Measurements from ENCODE around the gene MDP1.
"Not testable (repeated sequence)": the region's sequence is repeated elsewhere in the genome, so short reads cannot be mapped to it uniquely, and the experiment has no call there.

Gene MDP1

GRCh38 chr14:24231263-24232120 is 15.6 kb upstream of the MDP1 start:
- peak in 1 of 2 donors; percentile 35 for DNase-seq

GRCh38 chr14:24228902-24229301 is 13.0 kb upstream of the MDP1 start:
- no peak for DNase-seq

GRCh38 chr14:24226473-24226872 is 10.6 kb upstream of the MDP1 start:
- DNase-seq, result no peak

- no peak for DNase-seq
These were observed 8.8 kb upstream of the MDP1 start for GRCh38 chr14:24224618-24225071.

DNA sequence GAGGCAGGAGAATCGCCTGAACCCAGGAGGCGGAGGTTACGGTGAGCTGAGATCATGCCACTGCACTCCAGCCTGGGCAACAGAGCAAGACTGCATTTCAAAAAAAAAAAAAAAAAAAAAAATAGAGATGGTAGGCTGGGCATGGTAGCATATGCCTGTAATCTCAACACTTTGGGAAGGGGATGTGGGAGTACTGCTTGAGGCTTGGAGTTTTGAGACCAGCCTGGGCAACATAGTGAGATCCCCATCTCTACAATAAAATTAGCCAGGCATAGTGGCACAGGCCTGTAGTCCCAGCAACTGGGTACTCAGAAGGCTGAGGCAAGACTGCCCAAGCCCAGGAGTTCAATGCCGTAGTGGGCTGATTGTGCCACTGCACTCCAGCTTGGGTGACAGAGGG is 7.1 kb upstream of the MDP1 start:
- DNase-seq, result not testable (repeated sequence)

- DNase-seq, result no peak
These were observed 3.7 kb upstream of the MDP1 start for GRCh38 chr14:24219521-24219920.

GRCh38 chr14:24219080-24219479 is 3.2 kb upstream of the MDP1 start:
- DNase-seq, result no peak

- not testable (repeated sequence) for DNase-seq
These were observed 1.0 kb upstream of the MDP1 start for GRCh38 chr14:24216876-24217275.

GRCh38 chr14:24216345-24216699 is 456 bp upstream of the MDP1 start:
- no peak for DNase-seq

- no peak for DNase-seq
These were observed 1.8 kb downstream of the MDP1 start for GRCh38 chr14:24213866-24214662.

DNA sequence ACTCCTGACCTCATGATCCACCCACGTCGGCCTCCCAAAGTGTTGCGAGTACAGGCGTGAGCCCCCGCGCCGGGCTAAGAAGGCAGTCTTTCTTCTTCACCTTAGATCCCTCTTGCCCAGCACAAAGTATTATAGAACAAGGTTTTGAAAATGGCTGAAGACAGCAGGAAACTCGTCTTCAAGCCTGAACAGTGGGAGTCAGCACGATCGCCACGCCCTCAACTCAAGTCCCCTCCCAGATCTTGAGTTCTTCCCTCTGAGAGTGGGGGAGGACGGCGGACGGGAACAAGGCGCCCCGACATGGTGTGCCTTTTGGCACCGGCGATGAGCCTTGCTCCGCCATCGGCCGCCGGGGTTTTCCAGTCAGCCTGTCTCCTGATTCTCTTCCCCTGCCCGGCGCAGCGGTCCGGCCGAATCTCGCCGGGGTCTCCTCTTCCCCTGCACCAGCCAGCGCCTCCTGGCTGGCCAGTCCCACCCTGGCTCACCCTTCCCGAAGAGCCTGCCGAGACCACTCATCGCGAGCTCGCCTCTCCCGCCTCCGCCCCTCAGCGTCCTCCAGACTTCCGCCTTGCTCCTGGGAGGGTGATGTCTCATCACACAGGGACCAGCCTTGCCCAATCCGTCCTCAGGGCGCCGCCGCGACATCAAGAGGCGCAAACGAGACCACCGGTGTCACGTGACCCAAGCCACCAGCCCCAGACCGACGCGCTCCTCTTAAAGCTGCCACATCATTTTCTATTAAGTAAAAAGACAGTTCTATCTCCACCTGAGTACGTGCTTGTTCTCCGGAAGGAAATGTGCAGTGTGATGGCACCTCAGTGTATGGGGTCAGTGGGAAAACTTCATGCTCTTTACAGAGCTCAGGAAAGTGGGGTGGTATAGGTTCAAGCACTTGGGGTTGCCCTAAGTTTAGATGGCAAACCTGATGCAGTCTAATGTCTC is 2.7 kb downstream of the MDP1 start, which contains the start of gene CHMP4A:
CHMP4A (minus strand) TSS at position 565 of the 942 bp plus-strand sequence; CDS start at position 516, 49 bp downstream.
- peak; percentile 96 for DNase-seq

DNA sequence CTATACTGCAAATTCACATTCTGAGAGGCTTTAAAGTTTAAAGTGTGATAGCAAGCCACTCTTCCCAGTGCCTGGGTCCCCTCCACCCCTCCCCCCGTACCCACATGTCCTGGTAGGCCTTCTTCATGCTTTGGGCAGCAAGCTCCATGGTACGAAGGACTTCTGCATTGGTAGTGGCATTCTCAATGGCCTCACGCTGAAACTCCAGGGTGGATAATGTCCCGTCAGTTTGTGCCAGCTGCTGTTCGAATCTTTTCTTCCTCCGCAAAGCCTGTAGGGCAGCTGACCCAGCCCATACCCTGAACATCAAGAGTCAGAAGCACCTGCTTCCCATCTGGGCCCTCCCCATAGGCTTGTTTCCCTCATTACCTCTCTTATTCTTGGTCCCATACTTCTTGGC is 4.6 kb downstream of the MDP1 start:
- no peak for DNase-seq

- no peak for DNase-seq
These were observed 8.2 kb downstream of the MDP1 start for GRCh38 chr14:24207625-24208024.

- DNase-seq, result no peak
These were observed 8.7 kb downstream of the MDP1 start for GRCh38 chr14:24207104-24207551.

DNA sequence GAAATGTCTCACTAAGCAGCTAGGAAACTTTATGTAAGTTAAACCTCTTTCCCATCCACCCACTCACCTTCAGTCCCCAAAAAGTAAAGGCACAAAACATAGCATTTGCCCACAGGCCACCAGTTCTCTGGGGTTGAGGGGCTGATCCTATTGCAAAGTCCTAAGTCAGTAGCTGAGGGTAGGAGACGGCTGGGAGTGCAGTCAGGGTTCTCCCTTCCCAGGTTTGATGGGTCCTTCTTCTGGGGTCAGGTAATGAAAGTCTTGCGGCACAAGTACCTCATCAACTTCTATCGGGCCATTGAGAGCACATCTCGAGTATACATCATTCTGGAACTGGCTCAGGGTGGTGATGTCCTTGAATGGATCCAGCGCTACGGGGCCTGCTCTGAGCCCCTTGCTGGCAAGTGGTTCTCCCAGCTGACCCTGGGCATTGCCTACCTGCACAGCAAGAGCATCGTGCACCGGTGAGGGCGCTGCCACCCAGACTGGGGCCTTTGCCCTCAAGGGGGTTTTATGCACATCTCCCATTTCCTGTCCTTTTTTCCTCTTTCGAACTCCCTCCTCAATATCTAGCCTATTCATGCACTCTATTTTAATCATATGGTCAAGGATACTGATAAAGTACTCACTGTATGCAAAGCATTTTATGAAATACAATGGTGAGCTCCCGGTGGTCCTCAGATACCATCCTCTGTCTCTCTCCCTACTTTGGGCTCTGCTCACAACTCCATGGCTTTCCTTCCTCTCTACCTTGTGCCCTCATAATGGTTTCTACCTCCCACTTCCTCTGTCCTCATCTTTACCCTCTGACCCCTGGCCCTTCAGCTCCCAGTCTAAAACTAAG is 9.4 kb downstream of the MDP1 start:
- DNase-seq, result no peak

DNA sequence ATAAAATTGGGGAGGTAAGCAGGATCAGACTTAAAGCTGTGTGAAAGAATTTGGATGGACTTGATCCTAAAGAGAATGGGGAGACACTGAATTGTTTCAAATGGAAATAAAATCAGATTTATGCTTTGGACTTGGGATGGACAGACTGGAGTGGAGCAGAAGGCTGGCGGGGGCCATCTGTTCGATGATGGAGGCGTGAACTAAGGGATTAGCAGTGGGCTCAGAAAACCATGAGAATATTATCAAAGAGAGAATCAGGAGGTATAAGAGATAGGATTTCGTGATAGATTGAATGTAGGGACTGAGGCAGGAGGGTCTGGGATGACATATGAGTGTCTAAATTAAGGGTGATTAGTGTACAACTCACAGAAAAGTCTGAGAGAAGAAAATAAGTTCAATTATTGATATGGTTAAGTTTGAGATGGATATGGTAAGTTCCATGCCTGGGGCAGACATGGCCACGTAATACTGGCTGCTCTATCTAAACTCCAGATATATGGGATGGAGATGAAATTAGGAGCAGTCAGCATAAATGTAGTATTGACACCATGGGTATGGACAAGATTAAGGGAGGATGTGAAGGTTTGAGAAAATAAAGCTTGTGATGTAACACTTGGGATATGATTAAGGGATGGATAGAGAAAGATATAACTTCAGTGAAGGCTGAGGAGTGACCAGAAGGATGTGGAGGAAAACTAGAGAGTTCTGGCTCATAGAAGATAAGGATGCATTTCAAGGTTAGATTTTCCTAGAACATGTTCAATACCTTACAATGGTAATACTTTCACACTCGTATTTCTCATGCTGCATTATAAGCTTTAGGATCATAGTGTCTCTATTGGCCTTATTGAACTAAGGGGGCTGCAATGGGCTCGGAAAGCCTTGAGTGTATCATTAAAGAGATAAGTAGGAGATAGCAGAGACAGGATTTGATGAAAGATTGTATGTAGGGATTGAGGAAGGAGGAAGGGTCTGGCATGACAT is 11.4 kb downstream of the MDP1 start:
- DNase-seq, result no peak

DNA sequence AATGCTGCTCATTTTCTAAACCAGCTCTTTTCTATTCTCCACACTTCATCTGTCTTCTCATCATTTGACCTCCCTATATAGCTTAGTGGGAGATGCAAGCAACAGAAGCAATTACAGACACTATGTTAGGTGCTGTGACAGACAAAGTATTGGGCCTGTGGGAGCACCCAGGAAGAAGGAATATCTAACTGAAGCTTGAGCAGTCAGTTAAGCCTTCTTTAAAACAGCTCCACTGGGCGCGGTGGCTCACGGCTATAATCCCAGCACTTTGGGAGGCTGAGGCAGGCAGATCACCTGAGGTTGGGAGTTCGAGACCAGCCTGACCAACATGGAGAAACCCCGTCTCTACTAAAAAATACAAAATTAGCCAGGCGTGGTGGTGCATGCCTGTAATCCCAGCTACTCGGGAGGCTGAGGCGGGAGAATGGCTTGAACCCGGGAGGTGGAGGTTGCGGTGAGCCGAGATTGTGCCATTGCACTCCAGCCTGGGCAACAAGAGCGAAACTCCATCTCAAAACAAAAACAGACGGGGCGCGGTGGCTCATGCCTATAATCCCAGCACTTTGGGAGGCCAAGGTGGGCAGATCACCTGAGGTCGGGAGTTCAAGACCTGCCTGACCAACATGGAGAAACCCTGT is 12.5 kb downstream of the MDP1 start:
- DNase-seq, result not testable (repeated sequence)

- DNase-seq, result not testable (repeated sequence)
These were observed 13.3 kb downstream of the MDP1 start for GRCh38 chr14:24202538-24202937.

DNA sequence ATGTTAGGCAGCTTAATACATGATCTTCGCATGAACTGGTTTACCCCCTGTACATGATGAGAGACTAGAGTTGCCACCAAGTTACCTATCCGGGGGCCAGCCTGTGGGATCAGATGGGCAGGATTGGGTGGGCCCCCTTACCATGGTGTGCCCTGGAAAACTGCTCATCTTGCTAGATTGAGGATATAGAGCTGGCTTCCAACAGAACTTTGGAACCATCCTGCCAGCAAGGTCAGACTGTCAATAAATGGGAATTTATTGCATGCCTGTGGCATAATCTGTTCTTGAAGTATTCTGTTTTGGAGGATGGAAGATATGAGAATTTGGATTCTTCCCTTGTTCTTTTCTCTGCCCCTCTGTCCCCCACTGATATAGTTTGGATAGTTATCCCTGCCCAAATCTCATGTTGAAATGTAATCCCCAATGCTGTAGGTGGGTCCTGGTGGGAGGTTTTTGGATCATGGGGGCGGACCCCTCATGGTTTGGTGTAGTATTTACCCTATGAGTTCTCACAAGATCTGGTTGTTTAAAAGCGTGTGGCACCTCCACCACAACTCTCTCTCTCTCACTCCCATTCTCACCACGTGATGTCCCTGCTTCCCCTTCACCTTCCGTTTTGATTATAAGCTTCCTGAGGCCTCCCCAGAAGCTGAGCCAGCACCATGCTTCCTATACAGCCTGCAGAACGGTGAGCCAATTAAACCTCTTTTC is 16.9 kb downstream of the MDP1 start:
- DNase-seq, result no peak
